Stimulated activated CD4-positive, alpha-beta T cell treated with anti-CD3 and anti-CD28 coated beads, TNF-alpha, amount 100 ng/mL, for 48 hours (primary cell): ENCODE measurements around the gene ZNF385D.

Source experiments
- DNase-seq, 3 donors: peaks; one replicate each; pipeline ENCODE4 v3.0.0-alpha.2; 2020; ENCODE audit warnings: low read depth in 3 of 3

ZNF385D gene

GRCh38 chr3:21673393-21673792 lies 77.6 kb downstream of the ZNF385D start:
- DNase-seq = no peak

- no peak for DNase-seq
Measured at GRCh38 chr3:21672303-21672702, 78.7 kb downstream of the ZNF385D start.

- DNase-seq = no peak
Measured at GRCh38 chr3:21670386-21670785, 80.6 kb downstream of the ZNF385D start.

GRCh38 chr3:21668012-21668411 lies 83.0 kb downstream of the ZNF385D start:
- DNase-seq = no peak

- no peak for DNase-seq
Measured at GRCh38 chr3:21665444-21666100, 85.4 kb downstream of the ZNF385D start.

GRCh38 chr3:21664996-21665395 lies 86.0 kb downstream of the ZNF385D start:
- DNase-seq = no peak

- no peak for DNase-seq
Measured at GRCh38 chr3:21662403-21662802, 88.6 kb downstream of the ZNF385D start.

- no peak for DNase-seq
Measured at GRCh38 chr3:21654662-21655061, 96.3 kb downstream of the ZNF385D start.

- no peak for DNase-seq
Measured at GRCh38 chr3:21654241-21654640, 96.8 kb downstream of the ZNF385D start.

- no peak for DNase-seq
Measured at GRCh38 chr3:21649519-21649918, 101.5 kb downstream of the ZNF385D start.

- no peak for DNase-seq
Measured at GRCh38 chr3:21647961-21648360, 103.0 kb downstream of the ZNF385D start.

- no peak for DNase-seq
Measured at GRCh38 chr3:21645121-21645897, 105.7 kb downstream of the ZNF385D start.

- no peak for DNase-seq
Measured at GRCh38 chr3:21644268-21644667, 106.7 kb downstream of the ZNF385D start.

- no peak for DNase-seq
Measured at GRCh38 chr3:21643752-21644151, 107.3 kb downstream of the ZNF385D start.

GRCh38 chr3:21642433-21642832 lies 108.6 kb downstream of the ZNF385D start:
- DNase-seq = no peak

- DNase-seq = no peak
Measured at GRCh38 chr3:21641959-21642358, 109.1 kb downstream of the ZNF385D start.

- DNase-seq = no peak
Measured at GRCh38 chr3:21638488-21638887, 112.5 kb downstream of the ZNF385D start.

GRCh38 chr3:21634112-21634511 lies 116.9 kb downstream of the ZNF385D start:
- DNase-seq = no peak

GRCh38 chr3:21624524-21624923 lies 126.5 kb downstream of the ZNF385D start:
- DNase-seq = no peak

GRCh38 chr3:21621181-21621651 lies 129.8 kb downstream of the ZNF385D start:
- no peak for DNase-seq

GRCh38 chr3:21620511-21621155 lies 130.4 kb downstream of the ZNF385D start:
- no peak for DNase-seq

GRCh38 chr3:21618695-21619094 lies 132.3 kb downstream of the ZNF385D start:
- DNase-seq = no peak
